GM18861 (cell line): ENCODE data around the gene ME3.

Source experiments
- ATAC-seq: cut with Tn5 transposase; IDR thresholded peaks from one replicate; pipeline ENCODE4 v1.9.1; 2021; ENCODE audit not compliant: unreplicated experiment

ME3 gene

GRCh38 chr11:86693518-86693917, 21.1 kb upstream of the ME3 start:
- no peak for ATAC-seq

- no peak for ATAC-seq
These were observed 20.3 kb upstream of the ME3 start for GRCh38 chr11:86692746-86693145.

GRCh38 chr11:86692317-86692716, 19.9 kb upstream of the ME3 start:
- no peak for ATAC-seq

GRCh38 chr11:86688398-86689179, 16.2 kb upstream of the ME3 start:
- no peak for ATAC-seq

- ATAC-seq = no peak
These were observed 14.9 kb upstream of the ME3 start for GRCh38 chr11:86687185-86687778.

- ATAC-seq = no peak
These were observed 14.1 kb upstream of the ME3 start for GRCh38 chr11:86686531-86686930.

GRCh38 chr11:86681483-86681756, 9.0 kb upstream of the ME3 start:
- no peak for ATAC-seq

- no peak for ATAC-seq
These were observed 8.5 kb upstream of the ME3 start for GRCh38 chr11:86680716-86681482.

- no peak for ATAC-seq
These were observed 6.4 kb upstream of the ME3 start for GRCh38 chr11:86678823-86679222.

- ATAC-seq = no peak
These were observed 5.9 kb upstream of the ME3 start for GRCh38 chr11:86678296-86678695.

- no peak for ATAC-seq
These were observed 4.2 kb upstream of the ME3 start for GRCh38 chr11:86676533-86677154.

- ATAC-seq = no peak
These were observed 3.6 kb upstream of the ME3 start for GRCh38 chr11:86676010-86676409.

- no peak for ATAC-seq
These were observed 2.6 kb upstream of the ME3 start for GRCh38 chr11:86675017-86675416.

GRCh38 chr11:86673872-86674750, 1.7 kb upstream of the ME3 start:
- ATAC-seq = no peak

- no peak for ATAC-seq
These were observed 833 bp upstream of the ME3 start for GRCh38 chr11:86673055-86673843.

- no peak for ATAC-seq
These were observed 847 bp downstream of the ME3 start for GRCh38 chr11:86671531-86672006.

- no peak for ATAC-seq
These were observed 1.5 kb downstream of the ME3 start for GRCh38 chr11:86670911-86671310.

- ATAC-seq = no peak
These were observed 2.2 kb downstream of the ME3 start for GRCh38 chr11:86670181-86670580.

- no peak for ATAC-seq
These were observed 3.0 kb downstream of the ME3 start for GRCh38 chr11:86669424-86669823.

- no peak for ATAC-seq
These were observed 3.5 kb downstream of the ME3 start for GRCh38 chr11:86668929-86669328.
